ENCODE data around the gene HSD17B12.
"Not testable (repeated sequence)": the region's sequence is repeated elsewhere in the genome, so short reads cannot be mapped to it uniquely, and the experiment has no call there.

Gene HSD17B12

GRCh38 chr11:43748095-43748494, 67.6 kb downstream of the HSD17B12 start:
- no peak for DNase-seq

- DNase-seq, result no peak
Observed at GRCh38 chr11:43751726-43752125, 71.2 kb downstream of the HSD17B12 start.

GRCh38 chr11:43756575-43756974, 76.0 kb downstream of the HSD17B12 start:
- no peak for DNase-seq

- no peak for DNase-seq
Observed at GRCh38 chr11:43758927-43759326, 78.4 kb downstream of the HSD17B12 start.

- no peak for DNase-seq
Observed at GRCh38 chr11:43760902-43761301, 80.4 kb downstream of the HSD17B12 start.

GRCh38 chr11:43765194-43765593, 84.7 kb downstream of the HSD17B12 start:
- no peak for DNase-seq

GRCh38 chr11:43768654-43769053, 88.1 kb downstream of the HSD17B12 start:
- not testable (repeated sequence) for DNase-seq

GRCh38 chr11:43770173-43770572, 89.6 kb downstream of the HSD17B12 start:
- DNase-seq, result no peak

- DNase-seq, result no peak
Observed at GRCh38 chr11:43772733-43773132, 92.2 kb downstream of the HSD17B12 start.

- no peak for DNase-seq
Observed at GRCh38 chr11:43774786-43775185, 94.2 kb downstream of the HSD17B12 start.

- DNase-seq, result no peak
Observed at GRCh38 chr11:43779306-43779705, 98.8 kb downstream of the HSD17B12 start.

- DNase-seq, result no peak
Observed at GRCh38 chr11:43784301-43784700, 103.8 kb downstream of the HSD17B12 start.

GRCh38 chr11:43784866-43785265, 104.3 kb downstream of the HSD17B12 start:
- DNase-seq, result no peak

- DNase-seq, result no peak
Observed at GRCh38 chr11:43785318-43785717, 104.8 kb downstream of the HSD17B12 start.

GRCh38 chr11:43786016-43786415, 105.5 kb downstream of the HSD17B12 start:
- no peak for DNase-seq

GRCh38 chr11:43787824-43788223, 107.3 kb downstream of the HSD17B12 start:
- no peak for DNase-seq

GRCh38 chr11:43788421-43788820, 107.9 kb downstream of the HSD17B12 start:
- no peak for DNase-seq

- DNase-seq, result no peak
Observed at GRCh38 chr11:43789700-43790443, 109.3 kb downstream of the HSD17B12 start.

GRCh38 chr11:43790444-43790794, 109.9 kb downstream of the HSD17B12 start:
- DNase-seq, result no peak

GRCh38 chr11:43797337-43797736, 116.8 kb downstream of the HSD17B12 start:
- no peak for DNase-seq

GRCh38 chr11:43797866-43798265, 117.3 kb downstream of the HSD17B12 start:
- DNase-seq, result no peak

- DNase-seq, result no peak
Observed at GRCh38 chr11:43802509-43802908, 122.0 kb downstream of the HSD17B12 start.

GRCh38 chr11:43803766-43804165, 123.2 kb downstream of the HSD17B12 start:
- DNase-seq, result no peak

- DNase-seq, result no peak
Observed at GRCh38 chr11:43806976-43807375, 126.4 kb downstream of the HSD17B12 start.

GRCh38 chr11:43810929-43811596, 130.5 kb downstream of the HSD17B12 start:
- DNase-seq, result no peak
